ENCODE data around the gene ABCC1.
"Not testable (repeated sequence)": the region's sequence is repeated elsewhere in the genome, so short reads cannot be mapped to it uniquely, and the experiment has no call there.

ABCC1 gene

DNA sequence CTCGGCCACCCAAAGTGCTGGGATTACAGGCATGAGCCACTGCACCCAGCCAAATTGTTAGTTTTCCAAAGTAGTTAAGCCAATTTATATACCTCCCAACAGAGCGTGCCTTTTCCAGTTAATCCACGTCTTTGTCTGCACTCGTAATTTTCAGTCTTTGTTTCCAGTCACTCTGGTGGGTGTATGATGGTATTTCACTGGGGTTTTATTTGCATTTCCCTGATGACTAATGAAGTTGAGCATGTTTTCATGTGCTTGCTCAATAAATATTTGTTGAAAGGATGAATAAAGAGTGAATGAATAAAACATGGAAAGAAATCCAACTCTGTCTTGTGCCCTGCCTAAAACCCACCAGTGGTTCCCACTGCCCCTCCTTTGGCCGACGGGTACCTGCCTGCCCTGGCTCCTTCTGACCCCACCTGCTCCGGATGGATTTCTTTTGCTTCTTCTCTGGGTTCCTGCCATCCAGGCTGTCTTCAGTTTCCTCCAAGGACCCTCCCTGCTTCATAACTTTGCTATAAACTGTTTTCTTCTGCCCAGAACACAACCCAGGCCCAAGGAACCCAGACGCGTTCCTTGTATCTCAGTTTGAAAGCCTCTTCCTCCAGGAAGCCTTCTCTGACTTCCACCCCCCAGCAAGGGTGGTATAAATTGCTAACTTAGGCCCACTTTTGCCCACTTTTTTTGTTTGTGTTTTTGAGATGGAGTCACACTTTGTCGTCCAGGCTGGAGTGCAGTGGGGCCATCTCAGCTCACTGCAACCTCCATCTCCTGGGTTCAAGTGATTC, 3.0 kb upstream of the ABCC1 start:
- peak; percentile 60 for DNase-seq (ENCODE audit: low read depth)

DNA sequence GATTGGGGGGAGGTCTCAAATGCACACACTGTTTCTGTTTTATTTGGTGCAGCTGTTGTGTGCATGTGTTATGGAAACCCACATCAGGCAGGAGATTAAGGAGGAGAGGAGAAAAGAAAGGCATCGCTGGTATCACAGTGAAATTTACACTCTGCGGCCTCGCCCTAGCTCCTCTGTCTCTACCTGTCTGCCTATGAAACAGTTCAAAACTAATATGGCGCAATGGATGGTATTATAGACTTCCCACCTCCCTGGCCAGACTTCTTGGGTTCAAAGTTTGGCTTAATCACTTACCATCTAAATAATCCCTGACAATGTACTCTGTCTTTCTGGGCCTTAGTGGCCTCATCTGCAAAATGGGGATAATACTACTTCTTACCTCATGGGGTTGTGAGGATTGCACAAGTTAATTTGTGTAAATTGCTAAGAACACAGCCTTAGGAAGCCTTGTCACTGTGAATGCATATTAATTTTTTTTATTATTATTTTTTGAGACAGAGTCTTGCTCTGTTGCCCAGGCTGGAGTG, 1.4 kb upstream of the ABCC1 start:
- no peak for DNase-seq (ENCODE audit: low read depth)

DNA sequence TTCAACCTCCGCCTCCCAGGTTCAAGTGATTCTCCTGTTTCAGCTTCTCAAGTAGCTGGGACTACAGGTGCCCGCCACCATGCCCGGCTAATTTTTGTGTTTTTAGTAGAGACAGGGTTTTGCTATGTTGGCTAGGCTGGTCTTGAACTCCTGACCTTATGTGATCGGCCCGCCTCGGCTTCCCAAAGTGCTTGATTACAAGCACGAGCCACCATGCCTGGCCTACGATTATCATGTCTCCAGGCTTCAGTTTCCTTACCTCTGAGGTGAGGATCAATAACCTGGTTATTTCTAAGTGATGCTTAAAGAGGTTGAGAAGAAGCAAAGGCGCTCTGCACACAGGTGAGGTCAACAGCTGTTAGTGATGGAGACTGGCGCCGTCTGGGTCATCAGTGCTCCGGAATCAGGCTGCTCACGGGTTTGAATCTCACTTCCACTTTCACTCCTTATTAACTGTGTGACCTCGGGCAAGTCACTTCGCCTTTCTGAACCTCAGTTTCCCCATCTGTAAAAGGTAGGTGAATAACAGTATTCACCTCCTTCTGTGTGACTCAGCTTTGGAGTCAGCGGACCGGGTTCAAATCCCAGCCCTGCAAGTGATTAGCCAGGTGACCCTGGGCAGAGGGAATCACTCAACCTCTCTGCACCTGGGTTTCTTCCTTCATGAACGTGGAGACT, 745 bp upstream of the ABCC1 start:
- no peak for DNase-seq (ENCODE audit: low read depth)

DNA sequence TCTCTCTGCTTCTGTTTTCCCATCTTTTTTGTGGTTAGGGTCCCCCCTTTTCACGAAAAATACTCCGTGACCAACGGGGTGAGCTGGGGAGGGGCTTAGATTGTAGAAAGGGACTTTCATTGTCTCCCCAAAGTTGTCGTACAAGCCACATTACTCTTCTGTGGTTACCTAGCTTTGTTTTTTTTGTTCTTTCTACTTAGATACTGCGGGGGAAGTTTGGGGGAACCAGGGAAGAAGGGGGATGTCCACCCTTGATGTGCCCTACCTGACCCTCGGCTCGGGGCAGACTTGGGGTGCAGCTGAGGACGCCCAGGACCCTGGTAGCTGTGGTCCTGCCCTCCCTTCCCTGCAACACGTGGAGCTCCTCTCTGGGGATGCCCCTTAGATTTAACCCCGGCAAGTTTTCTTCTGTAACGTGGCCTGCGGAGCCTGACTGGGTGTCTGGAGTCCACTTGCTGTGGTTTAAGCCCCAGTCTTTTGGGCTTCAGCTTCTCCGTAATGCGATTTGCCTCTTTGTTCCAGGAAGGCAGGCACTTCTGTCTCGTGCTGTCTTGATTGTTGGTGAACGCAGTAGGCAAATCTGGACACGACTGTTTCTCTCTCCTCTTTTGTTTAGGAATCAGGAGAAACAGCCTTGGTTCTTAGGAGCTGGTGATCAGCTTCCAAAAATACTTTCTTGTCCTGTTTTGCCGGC, 892 bp downstream of the ABCC1 start:
- DNase-seq (ENCODE audit: low read depth), result no peak

DNA sequence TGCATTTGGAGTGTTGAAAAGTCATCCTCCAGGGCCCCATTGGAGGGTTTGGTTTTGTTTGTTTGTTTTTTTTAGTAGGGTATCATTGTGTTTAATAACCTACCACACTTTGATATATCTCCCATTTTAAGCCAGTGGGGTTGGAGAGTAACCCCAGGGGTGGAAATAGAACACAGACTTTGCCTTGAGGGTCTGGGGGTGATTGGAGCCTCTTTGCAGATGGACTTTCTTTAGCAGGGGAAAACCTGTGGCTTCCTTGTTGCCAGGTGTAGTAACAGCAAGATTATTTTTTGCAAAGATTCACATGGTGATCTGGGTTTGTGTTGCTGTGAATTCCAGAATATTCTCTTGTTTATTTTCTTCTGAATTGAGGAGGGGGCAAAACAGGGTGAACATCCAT, 1.5 kb downstream of the ABCC1 start:
- no peak for DNase-seq (ENCODE audit: low read depth)

DNA sequence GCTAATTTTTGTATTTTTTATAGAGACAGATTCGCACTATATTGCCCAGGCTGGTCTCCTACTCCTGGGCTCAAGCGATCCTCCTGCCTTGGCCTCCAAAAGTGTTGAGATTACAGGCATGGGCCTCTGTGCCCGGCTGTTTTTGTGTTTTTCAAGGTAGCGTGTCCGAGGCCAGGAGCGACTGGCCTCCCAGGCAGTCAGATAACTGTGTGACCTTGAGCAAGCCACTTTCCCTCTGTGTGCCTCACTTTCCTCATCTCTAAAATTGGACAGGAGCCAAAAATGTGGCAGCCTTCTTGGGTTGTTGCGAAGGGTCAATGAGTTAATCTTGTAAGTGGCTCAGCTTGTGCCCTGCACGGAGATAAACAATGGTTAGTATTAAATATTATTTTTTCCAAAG, 2.4 kb downstream of the ABCC1 start:
- DNase-seq (ENCODE audit: low read depth), result no peak

DNA sequence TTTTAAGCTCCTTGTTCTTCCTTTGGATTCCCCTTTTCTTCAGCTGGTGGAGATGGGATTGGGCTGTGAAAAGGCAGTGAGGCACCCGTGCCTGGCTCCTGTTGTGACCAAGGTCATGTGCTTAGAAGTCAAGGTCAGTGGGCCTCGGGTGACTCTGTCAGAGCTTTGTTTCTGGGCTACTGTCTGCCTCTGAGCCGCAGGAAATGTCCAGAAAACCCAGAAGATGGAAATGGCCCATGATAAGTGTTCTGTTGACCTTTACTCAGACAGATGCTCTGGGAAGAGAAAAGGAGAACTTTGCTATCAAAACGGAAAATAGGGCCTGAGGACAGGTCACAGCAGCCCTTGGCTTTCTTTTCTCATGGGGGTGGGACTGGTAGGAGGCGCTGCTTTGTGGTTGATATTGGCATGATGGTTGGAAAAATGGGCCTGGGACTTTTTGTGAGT, 2.9 kb downstream of the ABCC1 start:
- DNase-seq (ENCODE audit: low read depth), result no peak

DNA sequence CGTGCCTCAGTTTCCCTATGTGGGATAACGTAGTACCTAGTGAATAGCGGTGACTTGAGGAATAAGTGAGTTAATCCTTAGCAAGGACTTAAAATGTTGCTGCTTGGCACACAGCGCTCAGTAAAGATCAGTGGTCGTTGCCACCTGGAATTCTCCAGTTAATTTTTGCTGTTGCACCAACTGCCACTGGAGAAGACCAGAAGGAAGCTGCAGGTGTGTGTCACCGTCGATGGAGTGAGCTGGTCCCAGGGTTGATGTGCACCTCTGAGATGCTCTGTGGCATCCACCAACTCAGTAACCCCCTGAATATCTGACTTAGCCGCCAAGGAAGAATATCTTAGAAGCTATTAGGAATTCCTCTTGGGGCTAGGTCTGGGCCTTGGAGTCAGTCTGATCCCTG, 4.1 kb downstream of the ABCC1 start:
- no peak for DNase-seq (ENCODE audit: low read depth)

DNA sequence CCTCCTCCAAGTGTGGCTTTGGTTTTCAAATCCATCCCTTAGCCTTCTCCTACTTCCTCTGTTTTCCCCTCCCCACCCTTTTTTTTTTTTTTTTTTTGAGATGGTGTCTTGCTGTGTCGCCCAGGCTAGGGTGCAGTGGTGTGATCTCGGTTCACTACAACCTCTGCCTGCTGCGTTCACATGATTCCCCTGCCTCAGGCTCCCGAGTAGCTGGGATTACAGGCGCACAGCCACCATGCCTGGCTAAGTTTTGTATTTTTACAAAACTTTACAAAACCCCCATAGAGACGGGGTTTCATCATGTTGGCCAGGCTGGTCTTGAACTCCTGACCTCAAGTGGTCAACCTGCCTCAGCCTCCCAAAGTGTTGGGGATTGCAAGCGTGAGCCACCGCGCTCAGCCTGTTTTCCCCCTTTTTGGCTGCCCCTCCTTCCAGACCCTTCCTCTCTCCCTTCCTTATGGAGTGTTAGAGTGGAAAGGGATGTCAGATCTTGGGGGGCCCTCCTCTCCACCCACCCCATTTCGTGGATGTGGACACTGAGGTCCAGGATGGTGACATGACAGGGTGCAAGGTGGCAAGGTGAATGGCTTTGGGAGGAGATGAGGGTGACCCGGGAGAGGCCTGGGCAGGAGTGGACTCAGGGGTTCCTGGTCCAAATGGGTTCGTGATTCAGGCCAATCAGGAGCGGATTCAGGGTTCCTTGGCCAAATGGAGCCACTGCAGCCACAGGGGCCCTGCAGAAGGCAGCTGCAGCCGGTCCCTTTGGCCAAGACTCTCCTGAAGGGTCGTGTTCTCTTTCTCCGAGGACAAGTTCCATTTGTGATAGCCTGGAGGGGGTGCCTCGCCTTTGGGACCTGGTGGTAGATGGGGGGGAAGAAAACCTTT, 4.8 kb downstream of the ABCC1 start:
- no peak for DNase-seq (ENCODE audit: low read depth)

DNA sequence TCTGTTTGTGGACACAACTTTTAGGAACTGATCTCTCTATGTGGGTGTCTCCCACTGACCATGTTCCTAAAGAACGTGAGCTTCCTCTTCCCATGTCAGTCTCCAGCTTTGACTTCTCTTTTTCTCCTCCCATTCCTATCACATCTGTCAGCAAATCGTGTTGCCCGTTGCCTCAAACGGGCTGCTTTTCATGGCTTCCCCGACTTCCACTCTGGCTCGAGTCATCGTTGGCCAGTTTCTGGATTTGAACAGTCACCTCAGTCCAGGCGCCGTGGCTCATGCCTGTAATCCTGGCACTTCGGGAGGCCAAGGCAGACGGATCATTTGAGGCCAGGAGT, 5.4 kb downstream of the ABCC1 start:
- no peak for DNase-seq (ENCODE audit: low read depth)

DNA sequence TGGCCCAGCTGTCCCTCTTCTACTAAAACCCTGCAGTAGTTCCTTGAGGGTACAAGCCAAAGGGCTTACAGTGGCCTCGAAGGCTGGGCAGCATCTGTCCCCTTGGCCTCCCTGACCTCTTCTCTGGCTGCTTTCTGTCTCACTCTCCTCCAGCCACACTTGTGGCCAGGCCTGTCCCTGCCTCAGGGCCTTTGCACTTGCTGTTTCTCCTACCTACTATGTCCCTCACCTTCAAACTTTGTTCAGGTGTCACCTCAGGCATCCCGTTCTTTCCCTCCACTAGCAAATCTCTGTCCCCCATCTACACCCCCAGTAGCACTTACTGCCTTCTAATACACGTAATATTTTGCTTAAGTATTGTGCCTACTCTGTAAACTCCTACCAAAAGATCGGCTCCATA, 6.0 kb downstream of the ABCC1 start:
- no peak for DNase-seq (ENCODE audit: low read depth)

DNA sequence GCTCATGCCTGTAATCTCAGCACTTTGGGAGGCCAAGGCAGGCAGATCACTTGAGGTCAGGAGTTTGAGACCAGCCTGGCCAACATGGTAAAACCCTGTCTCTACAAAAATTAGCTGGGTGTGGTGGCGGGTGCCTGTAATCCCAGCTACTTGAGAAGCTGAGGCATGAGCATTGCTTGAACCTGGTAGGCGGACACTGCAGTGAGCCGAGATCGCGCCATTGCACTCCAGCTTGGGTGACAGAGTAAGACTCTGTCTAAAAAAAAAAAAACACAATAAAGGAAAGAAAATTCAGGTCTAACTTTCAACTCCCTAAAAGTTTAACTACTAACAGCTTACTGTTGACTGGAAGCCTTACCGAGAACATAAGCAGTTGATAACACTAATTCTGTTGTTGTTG, 6.7 kb downstream of the ABCC1 start:
- DNase-seq (ENCODE audit: low read depth), result not testable (repeated sequence)

DNA sequence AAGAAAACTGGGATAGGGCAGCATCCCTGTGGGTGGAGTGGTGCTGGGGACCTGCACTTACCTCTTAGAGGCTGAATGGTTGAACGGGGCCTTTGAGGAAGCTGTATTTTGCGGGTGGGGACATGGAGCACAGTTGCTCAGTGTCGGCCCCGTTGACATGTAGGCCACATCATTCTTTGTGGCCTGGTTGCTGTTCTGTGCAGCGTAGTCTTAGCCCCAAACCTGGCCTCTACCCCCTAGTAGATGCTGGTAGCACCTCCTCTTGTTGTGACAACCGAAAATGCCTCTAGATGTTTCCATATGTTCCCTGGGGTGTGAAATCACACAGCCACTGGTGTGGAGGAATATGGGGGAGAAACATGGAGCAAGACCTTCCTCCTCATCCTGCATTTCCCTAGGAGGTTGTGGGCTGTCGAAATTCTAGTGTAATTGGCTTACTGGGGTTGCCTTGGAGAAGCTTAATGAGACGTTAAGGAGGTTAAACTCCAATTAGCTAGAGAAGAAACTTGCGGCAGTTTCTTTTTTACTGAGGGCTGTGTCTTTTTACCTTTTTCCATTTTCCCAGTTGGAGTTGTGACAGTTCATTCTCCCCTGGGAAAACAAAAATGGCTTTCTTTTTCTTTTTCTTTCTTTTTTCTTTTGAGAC, 9.4 kb downstream of the ABCC1 start:
- DNase-seq (ENCODE audit: low read depth), result no peak

DNA sequence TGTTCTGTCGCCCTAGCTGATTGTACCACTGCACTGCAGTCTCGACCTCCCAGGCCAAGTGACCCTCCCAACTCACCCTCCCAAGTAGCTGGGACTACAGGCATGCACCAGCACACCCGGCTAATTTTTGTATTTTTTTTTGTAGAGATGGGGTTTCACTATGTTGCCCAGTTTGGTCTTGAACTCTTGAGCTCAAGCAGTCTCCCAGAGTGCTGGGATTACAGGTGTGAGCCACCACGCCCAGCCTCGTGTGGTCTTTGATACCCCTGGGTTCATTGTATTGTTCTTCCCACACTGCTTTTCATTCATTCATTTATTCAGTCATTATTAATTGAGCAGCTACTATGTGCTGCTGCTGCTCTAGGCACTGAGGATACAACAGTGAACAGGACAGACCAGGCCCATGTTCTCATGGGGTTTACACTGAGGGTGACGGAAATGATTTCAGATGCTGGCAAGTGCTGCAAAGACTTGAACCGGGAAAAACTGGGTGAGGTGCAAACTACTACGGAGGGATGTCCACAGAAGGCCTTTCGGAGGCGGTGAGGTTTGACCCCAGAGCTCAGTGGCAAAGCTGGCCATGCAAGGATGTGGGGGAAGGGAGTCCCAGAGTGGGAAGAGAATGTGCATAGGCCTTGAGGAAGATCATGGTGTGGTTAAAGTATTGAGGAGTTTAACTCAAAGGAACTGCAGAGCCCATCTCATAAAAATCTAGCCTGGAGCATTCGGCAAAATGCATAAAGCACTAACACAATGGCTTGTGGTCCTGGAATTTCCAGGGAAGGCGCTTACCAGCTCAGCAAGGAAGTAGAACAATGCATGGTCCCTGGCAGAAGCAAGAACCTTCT, 10.9 kb downstream of the ABCC1 start:
- DNase-seq (ENCODE audit: low read depth), result no peak

DNA sequence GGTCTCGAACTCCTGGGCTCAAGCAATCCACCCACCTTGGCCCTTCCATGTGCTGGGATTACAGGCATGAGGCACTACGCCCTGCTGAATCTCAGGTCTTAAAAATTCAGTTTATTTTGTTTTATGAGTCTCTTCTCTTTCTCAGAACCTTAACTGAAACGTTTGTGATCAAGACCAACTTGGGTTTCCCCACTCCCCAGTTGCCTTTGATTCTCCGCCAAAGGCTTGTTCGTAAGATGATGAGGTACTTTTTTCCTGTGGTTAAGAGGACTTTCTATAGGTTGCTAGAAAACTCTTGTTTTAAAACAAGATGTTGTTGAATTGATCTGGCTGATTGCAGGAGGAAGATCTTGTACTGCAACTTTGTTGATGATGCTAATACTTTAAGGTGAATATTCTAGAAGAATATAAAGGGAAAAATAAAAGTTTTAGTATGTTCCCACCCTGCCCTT, 11.7 kb downstream of the ABCC1 start:
- DNase-seq (ENCODE audit: low read depth), result no peak

DNA sequence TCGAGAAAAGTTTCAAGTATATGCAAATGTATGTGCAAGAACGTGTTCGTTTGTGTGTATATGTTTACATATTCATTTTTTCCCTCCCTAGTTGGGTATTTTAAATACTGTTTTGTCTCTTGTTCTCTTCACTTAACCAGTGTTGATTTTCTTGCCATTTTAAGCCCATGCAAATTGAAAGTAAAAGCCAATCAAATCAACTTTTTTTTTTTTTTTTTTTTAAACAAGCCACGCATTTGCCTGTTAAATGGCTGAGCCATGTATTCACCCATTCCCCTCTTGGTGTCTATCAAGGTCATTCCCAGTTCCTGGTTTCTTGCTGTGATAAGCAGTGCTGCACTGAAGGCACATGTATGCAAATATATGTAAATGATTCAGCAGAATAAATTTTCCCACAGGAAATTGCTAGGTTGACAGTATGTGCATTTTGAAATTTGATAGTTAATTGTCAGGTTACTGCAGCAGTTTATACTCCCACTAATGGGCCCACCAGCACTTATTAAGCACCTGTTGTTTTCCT, 12.2 kb downstream of the ABCC1 start:
- no peak for DNase-seq (ENCODE audit: low read depth)

DNA sequence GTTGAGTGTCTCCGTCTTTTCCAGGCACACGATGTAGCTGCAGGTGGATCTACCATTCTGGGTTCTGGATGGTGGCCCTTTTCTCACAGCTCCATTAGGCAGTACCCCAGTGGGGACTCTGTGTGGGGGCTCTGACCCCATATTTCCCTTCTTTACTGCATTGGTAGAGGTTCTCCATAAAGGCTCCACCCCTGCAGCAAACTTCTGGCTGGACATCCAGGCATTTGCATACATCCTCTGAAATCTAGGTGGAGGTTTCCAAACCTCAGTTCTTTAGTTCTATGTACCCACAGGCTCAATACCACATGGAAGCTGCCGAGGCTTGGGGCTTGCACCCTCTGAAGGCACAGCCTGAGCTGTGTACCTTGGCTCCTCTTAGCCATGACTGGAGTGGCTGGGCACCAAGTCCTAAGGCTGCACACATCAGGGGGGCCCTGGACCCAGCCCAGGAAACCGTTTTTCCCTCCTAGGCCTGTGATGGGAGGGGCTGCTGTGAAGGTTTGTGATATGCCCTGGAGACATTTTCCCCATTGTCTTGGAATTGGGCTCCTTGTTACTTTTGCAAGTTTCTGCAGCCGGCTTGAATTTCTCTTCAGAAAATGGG, 14.0 kb downstream of the ABCC1 start:
- no peak for DNase-seq (ENCODE audit: low read depth)

DNA sequence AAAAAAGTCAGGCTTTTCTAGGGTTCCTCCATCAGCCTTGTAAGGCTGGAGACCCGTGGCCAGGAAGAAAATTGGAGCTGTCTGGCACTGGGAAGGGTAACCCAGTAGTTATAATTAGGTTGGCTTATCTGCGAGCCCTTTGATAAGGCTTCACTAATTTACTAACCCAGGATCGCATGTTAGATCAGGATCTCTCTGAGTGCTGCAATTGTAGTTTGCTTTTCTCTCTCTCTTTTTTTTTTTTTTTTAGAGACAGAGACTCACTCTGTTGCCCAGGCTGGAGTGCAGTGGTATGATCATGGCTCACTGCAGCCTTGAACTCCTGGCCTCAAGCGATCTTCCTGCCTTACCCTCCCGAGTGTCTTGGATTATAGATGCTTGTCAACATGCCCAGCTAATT, 17.0 kb downstream of the ABCC1 start:
- DNase-seq (ENCODE audit: low read depth), result no peak

DNA sequence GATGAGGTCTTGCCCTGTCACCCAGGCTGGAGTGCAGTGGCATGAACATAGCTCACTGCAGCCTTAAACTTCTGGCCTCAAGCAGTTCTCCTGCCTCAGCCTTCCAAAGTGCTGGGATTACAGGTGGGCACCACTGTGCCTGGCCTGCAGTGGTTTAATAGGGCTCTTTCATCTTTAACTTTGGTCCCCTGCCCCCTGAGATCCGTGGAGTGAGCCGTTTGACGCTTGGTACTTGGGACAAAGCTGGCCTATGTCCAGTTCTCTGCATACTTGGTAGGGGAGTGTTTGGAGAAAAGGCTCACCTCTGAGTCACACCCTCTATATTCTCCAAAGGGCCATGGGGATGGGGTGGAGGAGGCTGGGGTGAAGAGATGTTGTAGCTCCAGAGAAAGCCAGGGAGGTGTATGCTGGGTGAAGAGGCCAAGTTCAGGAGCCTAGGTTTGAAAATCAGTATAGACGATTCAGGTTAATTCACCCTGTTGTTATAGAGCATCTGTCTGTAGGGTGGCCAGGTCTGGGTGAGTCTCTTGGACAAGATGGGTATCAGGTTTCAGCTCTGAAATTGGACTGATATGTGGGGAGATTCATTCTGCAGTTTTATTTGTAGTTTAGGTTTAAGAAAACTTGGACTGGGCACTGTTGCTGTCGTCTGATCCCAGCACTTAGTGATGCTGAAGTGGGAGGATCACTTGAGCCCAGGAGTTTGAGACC, 17.6 kb downstream of the ABCC1 start:
- DNase-seq (ENCODE audit: low read depth), result peak; percentile 86
